ENCODE data around the gene PDK1. TPM values are rescaled to one million over a fixed set of nuclear protein-coding genes. Genes with fewer than 3 reads are reported as not detected.
A peak's percentile ranks its signal among the peaks of the same experiment; 100 is the strongest.

PDK1 gene
- total RNA-seq, 1 donor from 2014 or later = 24.2 TPM

DNA sequence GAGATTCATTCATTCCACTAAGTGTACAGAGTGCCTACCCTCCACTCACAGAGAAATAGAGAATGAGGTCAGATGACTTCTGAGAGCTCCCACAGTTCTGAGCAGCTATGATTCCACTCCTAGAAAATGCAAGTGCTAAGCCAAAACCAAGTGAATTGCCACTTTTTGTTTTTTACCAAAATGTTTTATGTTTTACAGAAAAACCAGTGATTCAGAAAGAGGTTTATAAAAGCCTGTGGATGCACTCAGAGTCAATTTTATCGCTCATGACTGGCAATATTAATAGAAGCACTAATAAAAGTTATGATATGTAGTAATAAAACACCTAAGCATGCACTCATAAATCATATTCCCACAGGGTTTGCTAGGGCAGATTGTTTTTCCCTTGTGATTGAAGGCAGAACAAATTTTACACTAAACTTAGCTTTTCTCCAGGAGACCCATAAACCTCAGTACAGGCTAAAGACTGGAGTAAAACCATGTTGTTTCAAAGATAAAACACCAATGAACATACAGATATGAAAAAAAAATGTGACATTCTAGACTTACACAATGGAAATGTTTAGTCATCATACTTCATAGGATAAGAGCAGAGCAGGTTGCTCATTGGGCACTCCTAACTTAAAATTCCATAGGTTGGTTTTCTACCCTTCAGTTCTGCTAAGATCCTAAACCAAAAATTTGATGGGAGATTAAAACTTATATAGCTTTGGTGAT lies 67.5 kb downstream of the PDK1 start:
- no peaks in the 10 kb centered on the region for H3K27me3 ChIP-seq
- H3K27ac ChIP-seq = peak overlapping the region; percentile 53 to 54
- DNase-seq (ENCODE audit: low spot score in 2 of 2) = no peak
- no peak overlapping the region for H3K4me3 ChIP-seq
- H3K4me1 ChIP-seq = peaks cover 0 to 2% of the 10 kb centered on the region in 2 donors
- no peaks in the 10 kb centered on the region for H3K9me3 ChIP-seq
- intact Hi-C loops (cut with DNase I) = no loop called here
- TF ChIP-seq, protein P1, sequence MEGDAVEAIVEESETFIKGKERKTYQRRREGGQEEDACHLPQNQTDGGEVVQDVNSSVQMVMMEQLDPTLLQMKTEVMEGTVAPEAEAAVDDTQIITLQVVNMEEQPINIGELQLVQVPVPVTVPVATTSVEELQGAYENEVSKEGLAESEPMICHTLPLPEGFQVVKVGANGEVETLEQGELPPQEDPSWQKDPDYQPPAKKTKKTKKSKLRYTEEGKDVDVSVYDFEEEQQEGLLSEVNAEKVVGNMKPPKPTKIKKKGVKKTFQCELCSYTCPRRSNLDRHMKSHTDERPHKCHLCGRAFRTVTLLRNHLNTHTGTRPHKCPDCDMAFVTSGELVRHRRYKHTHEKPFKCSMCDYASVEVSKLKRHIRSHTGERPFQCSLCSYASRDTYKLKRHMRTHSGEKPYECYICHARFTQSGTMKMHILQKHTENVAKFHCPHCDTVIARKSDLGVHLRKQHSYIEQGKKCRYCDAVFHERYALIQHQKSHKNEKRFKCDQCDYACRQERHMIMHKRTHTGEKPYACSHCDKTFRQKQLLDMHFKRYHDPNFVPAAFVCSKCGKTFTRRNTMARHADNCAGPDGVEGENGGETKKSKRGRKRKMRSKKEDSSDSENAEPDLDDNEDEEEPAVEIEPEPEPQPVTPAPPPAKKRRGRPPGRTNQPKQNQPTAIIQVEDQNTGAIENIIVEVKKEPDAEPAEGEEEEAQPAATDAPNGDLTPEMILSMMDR (IDR thresholded peaks at IDR 0.05) = no peak
- H3K36me3 ChIP-seq = no peaks in the 10 kb centered on the region

DNA sequence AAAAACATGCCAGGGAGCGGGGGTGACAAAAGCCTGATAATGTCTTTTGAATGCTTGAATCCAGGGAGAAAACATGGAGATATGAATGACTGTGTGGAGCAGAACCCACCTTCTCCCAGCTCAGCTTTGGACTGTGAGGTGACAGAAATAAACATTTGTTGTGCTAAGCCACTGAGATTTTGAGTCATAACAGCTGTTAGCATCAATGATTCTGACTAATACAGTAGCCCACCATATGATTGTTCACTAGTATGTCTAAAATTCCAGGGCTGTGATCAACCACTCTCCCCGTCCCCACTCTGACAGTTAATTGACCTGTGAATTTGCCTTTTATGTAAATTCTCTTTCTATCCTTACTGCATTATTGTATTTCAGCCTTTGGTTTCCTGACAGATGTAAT lies 69.1 kb downstream of the PDK1 start:
- TF ChIP-seq, protein P1 (IDR thresholded peaks at IDR 0.05) = no peak
- DNase-seq (ENCODE audit: low spot score in 2 of 2) = no peak
- intact Hi-C loops (cut with DNase I) = no loop called here
- Histone ChIP-seq H3K36me3 (no peaks in the 10 kb centered on the region), H3K27me3 (no peaks in the 10 kb centered on the region), H3K27ac (no peak overlapping the region), H3K9me3 (no peaks in the 10 kb centered on the region), H3K4me3 (no peak overlapping the region), H3K4me1 (peaks cover 0 to 2% of the 10 kb centered on the region in 2 donors)

DNA sequence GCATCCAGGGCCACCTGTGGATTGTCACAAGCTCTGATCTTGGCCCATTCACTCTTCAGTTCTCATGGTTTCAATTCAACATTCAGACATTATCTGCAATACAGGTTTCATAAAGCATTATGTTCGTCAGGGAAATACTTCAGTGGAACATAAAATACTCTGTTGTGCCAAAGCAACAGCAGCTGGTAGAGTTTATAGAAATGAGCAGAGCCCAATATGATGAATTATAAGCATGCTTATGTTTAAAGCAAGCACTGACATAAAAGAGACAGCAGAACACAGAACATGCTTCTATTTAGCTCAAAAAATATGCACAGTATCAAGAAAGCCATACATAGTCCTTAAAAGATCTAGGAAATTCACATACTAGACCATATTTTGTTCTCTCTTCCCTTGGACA lies 71.3 kb downstream of the PDK1 start:
- no peaks in the 10 kb centered on the region for H3K9me3 ChIP-seq
- TF ChIP-seq, protein P1 (IDR thresholded peaks at IDR 0.05) = no peak
- intact Hi-C loops (cut with DNase I) = no loop called here
- H3K4me1 ChIP-seq = peaks cover 0 to 2% of the 10 kb centered on the region in 2 donors
- H3K27me3 ChIP-seq = no peaks in the 10 kb centered on the region
- no peak for DNase-seq (ENCODE audit: low spot score in 2 of 2)
- H3K36me3 ChIP-seq = no peaks in the 10 kb centered on the region
- no peak overlapping the region for H3K27ac ChIP-seq
- no peak overlapping the region for H3K4me3 ChIP-seq

DNA sequence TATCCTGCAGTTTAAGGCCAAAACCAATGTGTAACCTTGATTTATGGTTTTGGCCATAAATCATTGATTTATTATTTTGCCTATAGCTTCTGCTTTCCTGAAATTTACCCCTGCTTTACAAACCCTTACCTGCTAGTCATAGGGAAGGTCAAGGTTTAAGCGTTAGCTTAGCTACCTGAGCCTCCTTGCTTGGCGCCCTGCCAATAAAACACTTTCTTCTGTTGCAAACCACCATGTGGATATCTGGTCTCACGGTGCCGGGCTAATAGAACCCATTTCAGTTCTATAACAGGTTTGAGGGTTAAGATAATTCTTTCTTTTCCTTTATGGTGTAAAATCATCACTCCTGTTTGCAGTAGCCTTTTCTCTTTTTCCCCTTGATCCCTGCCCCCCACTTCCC lies 72.2 kb downstream of the PDK1 start:
- Histone ChIP-seq H3K27me3 (no peaks in the 10 kb centered on the region), H3K9me3 (no peaks in the 10 kb centered on the region), H3K4me1 (peaks cover 0 to under 1% of the 10 kb centered on the region in 2 donors), H3K27ac (no peak overlapping the region), H3K4me3 (no peak overlapping the region), H3K36me3 (no peaks in the 10 kb centered on the region)
- intact Hi-C loops (cut with DNase I) = no loop called here
- no peak for DNase-seq (ENCODE audit: low spot score in 2 of 2)
- TF ChIP-seq, protein P1 (IDR thresholded peaks at IDR 0.05) = no peak

DNA sequence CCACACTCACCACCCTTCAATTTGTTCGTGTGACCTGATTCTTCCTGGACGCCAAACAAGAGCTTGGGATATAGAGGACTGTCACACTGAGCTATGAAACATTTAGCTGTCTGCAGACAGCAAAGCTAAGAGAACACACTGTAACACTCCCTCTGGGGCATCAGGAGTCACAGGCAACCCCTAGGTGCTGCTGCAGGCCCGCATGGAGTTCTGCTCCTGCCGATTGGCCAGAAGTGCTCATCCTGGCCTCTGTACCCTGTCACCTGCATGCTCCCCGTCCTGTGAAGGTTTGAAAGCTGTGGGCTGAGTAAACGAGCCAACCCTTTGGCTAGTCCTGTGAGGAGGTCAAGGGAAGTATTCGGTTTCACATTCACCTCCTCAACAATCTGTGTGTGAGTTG lies 73.7 kb downstream of the PDK1 start:
- Histone ChIP-seq H3K27ac (no peak overlapping the region), H3K36me3 (no peaks in the 10 kb centered on the region), H3K4me3 (no peak overlapping the region), H3K4me1 (no peaks in the 10 kb centered on the region), H3K27me3 (no peaks in the 10 kb centered on the region), H3K9me3 (no peaks in the 10 kb centered on the region)
- intact Hi-C loops (cut with DNase I) = no loop called here
- no peak for DNase-seq (ENCODE audit: low spot score in 2 of 2)
- TF ChIP-seq, protein P1 (IDR thresholded peaks at IDR 0.05) = no peak
